ENCODE results near the gene MCRIP1. TPM values are rescaled to one million over a fixed set of nuclear protein-coding genes. Genes with fewer than 3 reads are reported as not detected.

MCRIP1 gene
- polyA plus RNA-seq, 1 of the 3 experiments (the other 2 are of a cell fraction): 156 TPM

DNA sequence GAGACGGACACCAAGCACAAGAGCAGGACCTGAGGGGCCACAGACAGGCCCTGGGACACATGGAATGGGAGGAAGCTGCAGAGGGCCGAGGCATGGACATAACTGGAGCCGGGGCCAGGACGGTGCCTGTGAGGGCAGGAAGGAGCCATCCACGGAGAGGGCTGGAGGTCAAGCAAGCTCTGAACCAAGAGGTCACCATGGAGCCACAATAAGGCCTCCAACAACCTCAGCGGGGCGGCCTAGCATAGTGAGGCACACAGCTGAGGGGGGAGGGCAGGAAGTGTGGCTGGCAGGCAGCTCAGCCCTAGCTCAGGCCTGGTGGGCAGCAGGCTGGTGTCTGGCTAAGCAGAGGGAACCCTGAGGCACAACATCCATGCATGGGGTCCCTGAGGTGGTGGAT lies 4.4 kb downstream of the MCRIP1 start:
- no peak overlapping the region for H3K4me3 ChIP-seq (ENCODE audit: low read depth in 2 of 2, low read length in 1 of 2)
- no peaks in the 10 kb centered on the region for H3K9me2 ChIP-seq
- ChIA-PET CTCF (interaction anchor here (0.7 to 3.1 kb wide), 5 partner anchors 16 to 115 kb away, joined by 3 to 8 read pairs (median 5); no protein-coding TSS in a partner anchor), POLR2A (interaction anchor here (1.0 kb wide), 1 partner anchor 9 kb away, joined by 3 read pairs; no protein-coding TSS in a partner anchor)
- H3K9me3 ChIP-seq: no peaks in the 10 kb centered on the region
- peaks cover 61% of the 10 kb centered on the region for H3K79me2 ChIP-seq (ENCODE audit: insufficient read depth)
- peaks cover 0 to 17% of the 10 kb centered on the region in 2 experiments; a peak in 3 of 4 replicates for H3K4me1 ChIP-seq (ENCODE audit: control insufficient read depth in 1 of 2, insufficient read depth in 2 of 2, low read depth in 1 of 2, low read length in 1 of 2)
- H3K4me2 ChIP-seq: no peak overlapping the region
- no peak overlapping the region for H3K9ac ChIP-seq
- TF ChIP-seq MXI1 (IDR thresholded peaks at IDR 0.05; ENCODE audit: low read depth, low read length): no peak
- no peak for TF ChIP-seq FOXJ3 (CRISPR knock-in tag; IDR thresholded peaks at IDR 0.05)
- TF ChIP-seq TAF1 (IDR thresholded peaks at IDR 0.05; ENCODE audit: borderline replicate concordance, low read depth, low read length): no peak
- TF ChIP-seq, protein P1, sequence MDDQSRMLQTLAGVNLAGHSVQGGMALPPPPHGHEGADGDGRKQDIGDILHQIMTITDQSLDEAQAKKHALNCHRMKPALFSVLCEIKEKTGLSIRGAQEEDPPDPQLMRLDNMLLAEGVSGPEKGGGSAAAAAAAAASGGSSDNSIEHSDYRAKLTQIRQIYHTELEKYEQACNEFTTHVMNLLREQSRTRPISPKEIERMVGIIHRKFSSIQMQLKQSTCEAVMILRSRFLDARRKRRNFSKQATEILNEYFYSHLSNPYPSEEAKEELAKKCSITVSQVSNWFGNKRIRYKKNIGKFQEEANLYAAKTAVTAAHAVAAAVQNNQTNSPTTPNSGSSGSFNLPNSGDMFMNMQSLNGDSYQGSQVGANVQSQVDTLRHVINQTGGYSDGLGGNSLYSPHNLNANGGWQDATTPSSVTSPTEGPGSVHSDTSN (IDR thresholded peaks at IDR 0.05): no peak
- TF ChIP-seq NRF1 (IDR thresholded peaks at IDR 0.05; ENCODE audit: low read depth, low read length): no peak
- no peak for TF ChIP-seq FOSL2 (IDR thresholded peaks at IDR 0.05; ENCODE audit: borderline replicate concordance, low read depth)
- TF ChIP-seq EZH2phosphoT487 (IDR thresholded peaks at IDR 0.05; ENCODE audit: borderline replicate concordance, low read depth): no peak
- no peak for TF ChIP-seq MEF2A (IDR thresholded peaks at IDR 0.05; ENCODE audit: borderline replicate concordance, low read depth)
- no peak for TF ChIP-seq EP300 (IDR thresholded peaks at IDR 0.05; ENCODE audit: borderline replicate concordance in 1 of 2, low read depth in 1 of 2, low read length in 1 of 2)
- TF ChIP-seq, protein P2, sequence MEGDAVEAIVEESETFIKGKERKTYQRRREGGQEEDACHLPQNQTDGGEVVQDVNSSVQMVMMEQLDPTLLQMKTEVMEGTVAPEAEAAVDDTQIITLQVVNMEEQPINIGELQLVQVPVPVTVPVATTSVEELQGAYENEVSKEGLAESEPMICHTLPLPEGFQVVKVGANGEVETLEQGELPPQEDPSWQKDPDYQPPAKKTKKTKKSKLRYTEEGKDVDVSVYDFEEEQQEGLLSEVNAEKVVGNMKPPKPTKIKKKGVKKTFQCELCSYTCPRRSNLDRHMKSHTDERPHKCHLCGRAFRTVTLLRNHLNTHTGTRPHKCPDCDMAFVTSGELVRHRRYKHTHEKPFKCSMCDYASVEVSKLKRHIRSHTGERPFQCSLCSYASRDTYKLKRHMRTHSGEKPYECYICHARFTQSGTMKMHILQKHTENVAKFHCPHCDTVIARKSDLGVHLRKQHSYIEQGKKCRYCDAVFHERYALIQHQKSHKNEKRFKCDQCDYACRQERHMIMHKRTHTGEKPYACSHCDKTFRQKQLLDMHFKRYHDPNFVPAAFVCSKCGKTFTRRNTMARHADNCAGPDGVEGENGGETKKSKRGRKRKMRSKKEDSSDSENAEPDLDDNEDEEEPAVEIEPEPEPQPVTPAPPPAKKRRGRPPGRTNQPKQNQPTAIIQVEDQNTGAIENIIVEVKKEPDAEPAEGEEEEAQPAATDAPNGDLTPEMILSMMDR (IDR thresholded peaks at IDR 0.05): no peak
- no peak for TF ChIP-seq RCOR1 (IDR thresholded peaks at IDR 0.05; ENCODE audit: low read length)
- TF ChIP-seq CHD2 (IDR thresholded peaks at IDR 0.05; ENCODE audit: low read length, partially characterized antibody): no peak
- TF ChIP-seq, protein P3, sequence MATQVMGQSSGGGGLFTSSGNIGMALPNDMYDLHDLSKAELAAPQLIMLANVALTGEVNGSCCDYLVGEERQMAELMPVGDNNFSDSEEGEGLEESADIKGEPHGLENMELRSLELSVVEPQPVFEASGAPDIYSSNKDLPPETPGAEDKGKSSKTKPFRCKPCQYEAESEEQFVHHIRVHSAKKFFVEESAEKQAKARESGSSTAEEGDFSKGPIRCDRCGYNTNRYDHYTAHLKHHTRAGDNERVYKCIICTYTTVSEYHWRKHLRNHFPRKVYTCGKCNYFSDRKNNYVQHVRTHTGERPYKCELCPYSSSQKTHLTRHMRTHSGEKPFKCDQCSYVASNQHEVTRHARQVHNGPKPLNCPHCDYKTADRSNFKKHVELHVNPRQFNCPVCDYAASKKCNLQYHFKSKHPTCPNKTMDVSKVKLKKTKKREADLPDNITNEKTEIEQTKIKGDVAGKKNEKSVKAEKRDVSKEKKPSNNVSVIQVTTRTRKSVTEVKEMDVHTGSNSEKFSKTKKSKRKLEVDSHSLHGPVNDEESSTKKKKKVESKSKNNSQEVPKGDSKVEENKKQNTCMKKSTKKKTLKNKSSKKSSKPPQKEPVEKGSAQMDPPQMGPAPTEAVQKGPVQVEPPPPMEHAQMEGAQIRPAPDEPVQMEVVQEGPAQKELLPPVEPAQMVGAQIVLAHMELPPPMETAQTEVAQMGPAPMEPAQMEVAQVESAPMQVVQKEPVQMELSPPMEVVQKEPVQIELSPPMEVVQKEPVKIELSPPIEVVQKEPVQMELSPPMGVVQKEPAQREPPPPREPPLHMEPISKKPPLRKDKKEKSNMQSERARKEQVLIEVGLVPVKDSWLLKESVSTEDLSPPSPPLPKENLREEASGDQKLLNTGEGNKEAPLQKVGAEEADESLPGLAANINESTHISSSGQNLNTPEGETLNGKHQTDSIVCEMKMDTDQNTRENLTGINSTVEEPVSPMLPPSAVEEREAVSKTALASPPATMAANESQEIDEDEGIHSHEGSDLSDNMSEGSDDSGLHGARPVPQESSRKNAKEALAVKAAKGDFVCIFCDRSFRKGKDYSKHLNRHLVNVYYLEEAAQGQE (IDR thresholded peaks at IDR 0.05; ENCODE audit: low read depth, low read length): no peak
- TF ChIP-seq TCF12 (IDR thresholded peaks at IDR 0.05): no peak
- no peak for TF ChIP-seq YY1 (IDR thresholded peaks at IDR 0.05; ENCODE audit: low read depth)
- no peak overlapping the region for H2AFZ ChIP-seq (ENCODE audit: low read depth)
- DNase-seq: no peak
- peaks cover 12% of the 10 kb centered on the region for H3F3A ChIP-seq (replicated peaks; ENCODE audit: insufficient read depth)
- H4K20me1 ChIP-seq (ENCODE audit: insufficient read depth): peaks cover 33% of the 10 kb centered on the region; the same call in 1 of the 2 replicates
- no peak overlapping the region for H3K27ac ChIP-seq (ENCODE audit: low read depth in 2 of 2, low read length in 1 of 2)
- no peaks in the 10 kb centered on the region for H3K36me3 ChIP-seq (replicated peaks in 1 of 2; ENCODE audit: control insufficient read depth in 1 of 2, insufficient read depth in 2 of 2, low read length in 1 of 2)
- H3K27me3 ChIP-seq (ENCODE audit: insufficient read depth): no peaks in the 10 kb centered on the region
- 73% methylated on average over 7 of the region's 7 CpGs for WGBS (ENCODE audit: low lambda C conversion rate)
